ENCODE measurements around the gene TBX6.

Gene TBX6

DNA sequence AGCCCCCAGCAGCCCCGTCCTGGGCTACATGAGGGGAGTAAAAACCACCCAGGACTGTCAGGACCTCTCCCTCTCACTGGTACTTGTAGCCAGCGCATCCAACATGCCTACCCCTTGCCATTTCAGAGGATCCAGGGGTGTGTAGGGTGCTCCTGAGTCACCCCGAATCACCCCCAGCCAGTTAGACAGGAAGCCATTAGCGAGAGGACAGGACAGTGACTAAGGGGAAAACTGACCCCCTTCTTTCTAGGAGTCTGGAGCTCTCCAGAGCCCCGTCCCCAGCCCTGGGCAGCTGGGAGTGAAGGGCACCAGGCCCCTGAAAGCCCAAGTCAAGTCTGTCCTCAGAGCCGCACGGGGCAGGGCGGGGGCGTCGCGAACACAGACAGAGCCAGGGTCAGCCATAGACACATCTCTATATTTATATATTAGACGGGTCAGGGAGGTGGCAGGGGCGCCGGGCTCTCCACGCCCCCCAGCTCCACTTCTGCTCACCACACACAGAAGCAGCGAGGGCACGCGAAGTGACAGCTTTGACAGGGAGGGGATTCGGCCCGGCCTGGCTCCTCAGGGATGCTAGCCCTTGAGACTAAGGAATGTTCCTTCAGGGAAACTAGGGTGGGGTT lies 22.1 kb upstream of the TBX6 start:
- no peak for DNase-seq (ENCODE audit: low spot score)

DNA sequence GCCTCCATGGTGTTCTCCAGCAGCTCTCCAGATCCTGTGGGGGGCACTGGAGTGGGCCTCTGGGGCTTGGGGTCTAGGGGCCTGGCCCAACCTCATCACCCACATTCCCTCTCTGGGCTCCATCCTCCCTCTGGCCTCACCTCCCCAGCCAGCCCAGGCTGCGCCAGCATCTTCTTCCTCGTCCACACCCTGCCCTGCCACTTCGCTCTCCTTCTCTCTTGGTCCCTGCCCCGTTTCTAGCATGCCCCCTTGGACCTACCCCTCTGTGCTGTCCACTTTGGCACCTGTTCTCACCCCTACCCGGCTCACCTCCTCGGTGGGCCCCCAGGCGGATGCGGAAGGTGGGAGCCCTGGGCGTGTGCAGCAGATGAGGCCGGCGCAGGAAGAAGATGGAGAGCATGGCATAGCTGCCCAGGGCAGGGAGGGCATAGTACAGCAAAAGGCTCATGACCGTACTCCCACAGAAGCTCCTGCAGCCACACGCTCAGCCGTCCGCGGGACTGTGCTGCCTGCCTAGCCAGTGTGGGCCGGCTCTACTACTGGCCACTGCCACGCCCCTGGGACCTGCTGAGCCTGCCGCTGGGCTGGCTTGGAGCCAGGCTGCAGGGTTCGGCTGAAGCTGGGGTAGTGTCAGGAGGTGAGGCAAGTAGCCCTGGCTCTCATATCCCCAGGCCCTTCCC lies 21.4 kb upstream of the TBX6 start, which contains the start of gene GDPD3:
Gene GDPD3, minus strand, starts transcription at position 507 of the 680 bp plus-strand sequence. Its CDS starts 59 bp downstream, at position 448.
- DNase-seq (ENCODE audit: low spot score) = no peak

DNA sequence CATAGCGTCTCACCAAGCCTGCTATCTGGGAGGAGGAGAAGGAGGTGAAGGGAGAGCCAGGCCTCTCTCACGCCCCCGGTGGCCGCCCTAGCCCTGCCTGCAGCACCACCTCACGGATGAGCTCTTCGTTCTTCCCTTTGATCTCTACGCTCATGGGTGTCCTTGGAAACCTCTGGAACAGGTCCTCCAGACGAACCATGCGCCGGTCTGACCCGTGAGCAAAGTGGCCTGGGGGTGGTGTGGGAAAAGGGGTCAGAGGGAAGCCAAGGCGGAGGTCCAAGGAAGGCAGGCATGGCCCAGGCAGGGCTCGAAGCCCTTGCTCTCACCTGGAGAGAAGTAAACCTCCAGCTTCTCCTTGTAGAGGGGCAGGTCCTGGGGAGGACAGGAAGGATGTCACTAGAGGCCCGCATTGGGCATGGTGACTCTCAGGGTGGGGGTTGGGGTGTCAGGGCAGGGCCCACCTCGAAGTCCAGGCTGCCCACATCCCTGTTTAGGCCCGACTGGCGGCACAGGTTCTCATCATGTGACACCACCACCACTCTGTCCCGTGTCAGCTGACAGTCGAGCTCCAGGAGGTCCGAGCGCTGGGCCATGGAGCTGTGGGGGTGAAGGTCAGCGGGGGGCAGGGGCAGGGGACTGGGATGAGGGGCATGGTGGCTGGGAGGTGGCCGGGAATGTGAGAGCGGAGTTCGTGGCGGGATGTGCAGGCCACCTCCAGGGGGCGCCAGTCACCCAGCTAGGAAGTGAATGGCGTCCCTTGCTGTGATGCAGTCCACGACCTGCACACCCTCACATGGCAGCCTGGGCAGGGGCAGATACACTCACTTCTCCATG lies 20.7 kb upstream of the TBX6 start:
- DNase-seq (ENCODE audit: low spot score) = peak; percentile 52

DNA sequence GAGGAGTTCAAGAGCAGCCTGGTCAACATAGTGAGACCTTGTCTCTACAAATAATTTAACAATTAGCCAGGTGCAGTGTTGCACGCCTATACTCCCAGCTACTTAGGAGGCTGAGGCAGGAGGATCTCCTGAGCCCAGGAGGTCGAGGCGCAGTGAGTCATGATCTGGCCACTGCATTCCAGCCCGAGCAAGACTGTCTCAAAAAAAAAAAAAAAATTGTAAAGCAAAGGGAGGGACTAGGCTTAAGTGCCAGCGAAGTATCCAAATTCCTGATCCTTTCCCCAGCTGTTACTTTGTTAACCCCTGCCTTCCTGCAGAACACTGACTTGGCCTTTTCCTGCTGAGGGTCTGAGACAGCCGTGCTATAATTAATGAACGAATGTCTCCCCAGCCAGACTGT lies 18.9 kb upstream of the TBX6 start:
- DNase-seq (ENCODE audit: low spot score) = no peak

DNA sequence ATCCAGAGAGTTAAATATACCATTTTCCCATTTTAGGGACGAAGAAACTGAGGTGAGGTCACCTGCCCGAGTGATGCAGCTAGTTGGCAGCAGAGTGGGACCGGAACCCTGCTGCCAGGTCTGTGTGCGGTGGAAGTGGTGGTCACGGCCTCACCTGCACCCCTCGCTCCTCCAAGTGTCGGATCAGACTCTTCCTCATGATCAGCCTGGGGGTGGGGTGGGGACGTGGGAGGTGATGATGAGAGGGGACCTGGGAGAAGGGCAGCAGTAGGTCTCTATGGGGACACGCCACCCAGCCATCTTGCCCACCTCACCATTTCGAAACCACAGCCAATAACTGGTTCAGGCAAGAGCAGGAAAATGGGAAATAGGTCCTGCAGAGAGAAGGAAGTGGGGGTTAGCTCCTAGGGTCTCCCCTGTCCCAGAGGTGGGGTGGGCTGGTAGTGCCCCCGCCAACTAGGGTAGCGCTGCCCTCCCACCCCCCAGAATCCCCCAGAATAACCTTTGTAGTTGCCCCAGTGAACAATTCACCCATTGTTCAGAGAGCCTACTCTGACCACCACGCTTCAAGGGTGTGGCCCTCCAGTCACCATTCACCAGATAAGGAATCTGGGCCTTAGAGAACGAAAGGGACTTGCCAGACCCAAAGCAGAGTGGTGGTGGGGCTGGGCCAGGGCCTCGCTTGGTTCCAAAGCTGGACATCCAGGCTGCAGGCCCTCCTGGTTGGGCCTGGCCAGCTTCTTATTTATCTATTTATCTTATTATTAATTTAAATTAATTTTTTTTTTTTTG lies 16.5 kb upstream of the TBX6 start:
- no peak for DNase-seq (ENCODE audit: low spot score)

DNA sequence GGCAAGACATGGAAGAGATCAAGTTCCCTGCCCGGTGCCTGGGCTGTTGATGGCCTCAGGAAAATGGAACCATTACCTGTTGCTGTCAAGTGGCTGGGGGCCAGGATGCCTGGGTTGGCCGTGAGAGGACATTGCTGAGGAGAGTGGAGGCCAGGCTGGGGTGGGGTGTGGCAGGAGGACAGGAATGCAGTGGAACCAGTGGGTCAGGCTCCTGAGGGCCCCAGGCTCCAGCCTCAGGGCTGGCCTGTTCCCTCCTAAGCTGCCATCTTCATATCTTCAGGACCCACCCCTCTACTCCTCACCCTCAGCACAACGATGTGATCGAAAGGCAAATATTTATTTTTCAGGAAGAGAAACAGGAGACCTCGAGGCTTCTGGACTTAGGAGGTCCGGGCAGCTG lies 12.8 kb upstream of the TBX6 start:
- DNase-seq (ENCODE audit: low spot score) = no peak

DNA sequence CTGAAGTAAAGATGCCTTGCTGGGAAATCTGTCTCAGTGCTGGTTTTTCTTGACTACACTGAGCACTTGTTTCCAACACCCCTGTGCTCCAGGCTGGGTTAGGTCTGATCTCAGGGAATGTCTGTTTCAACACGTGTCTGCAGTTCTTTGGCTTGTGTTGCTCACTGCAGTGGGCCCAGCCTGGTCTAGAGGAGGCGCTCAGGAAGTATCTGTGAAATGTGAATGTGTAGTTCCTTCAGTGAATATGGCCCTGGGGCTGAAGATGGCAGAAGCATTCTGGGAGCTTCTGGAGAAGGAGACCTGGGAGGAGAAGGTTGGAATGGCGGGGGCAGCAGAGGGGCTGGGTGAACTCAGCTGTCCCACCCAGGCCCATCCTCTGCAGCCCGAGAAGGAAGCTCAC lies 12.4 kb upstream of the TBX6 start:
- DNase-seq (ENCODE audit: low spot score) = no peak

DNA sequence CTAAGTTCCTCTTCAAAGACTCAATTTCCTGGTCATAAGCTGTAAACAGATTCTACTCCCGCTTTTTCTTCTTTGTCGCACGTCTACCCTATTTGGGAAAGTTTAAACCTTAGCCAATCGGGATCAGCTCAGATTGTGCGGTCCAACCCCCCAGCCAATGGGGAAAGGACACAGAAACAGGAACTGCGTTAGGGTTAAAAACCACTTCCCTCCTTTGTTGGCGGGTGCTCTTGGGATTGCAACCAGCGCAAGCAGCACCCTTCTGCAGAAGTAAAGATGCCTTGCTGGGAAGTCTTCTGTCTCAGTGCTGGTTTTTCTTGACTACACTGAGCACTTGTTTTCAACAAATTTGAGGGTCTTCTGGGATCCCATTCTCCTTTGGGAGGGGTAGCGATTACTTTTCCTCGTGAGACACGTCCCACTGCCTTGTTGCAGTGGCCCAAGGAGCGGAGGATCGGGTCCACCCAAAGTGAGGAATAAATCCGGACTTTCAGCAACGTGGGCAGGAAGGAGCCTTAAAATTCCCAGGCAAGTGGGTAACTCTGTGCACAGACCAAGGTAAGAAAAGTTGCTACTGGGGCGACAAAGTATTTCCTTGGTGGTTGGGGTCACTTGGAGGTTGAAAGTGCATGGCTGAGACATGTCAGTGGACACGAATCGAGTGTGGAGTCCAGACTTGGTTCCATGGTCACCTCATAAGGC lies 5.3 kb upstream of the TBX6 start:
- DNase-seq (ENCODE audit: low spot score) = no peak

DNA sequence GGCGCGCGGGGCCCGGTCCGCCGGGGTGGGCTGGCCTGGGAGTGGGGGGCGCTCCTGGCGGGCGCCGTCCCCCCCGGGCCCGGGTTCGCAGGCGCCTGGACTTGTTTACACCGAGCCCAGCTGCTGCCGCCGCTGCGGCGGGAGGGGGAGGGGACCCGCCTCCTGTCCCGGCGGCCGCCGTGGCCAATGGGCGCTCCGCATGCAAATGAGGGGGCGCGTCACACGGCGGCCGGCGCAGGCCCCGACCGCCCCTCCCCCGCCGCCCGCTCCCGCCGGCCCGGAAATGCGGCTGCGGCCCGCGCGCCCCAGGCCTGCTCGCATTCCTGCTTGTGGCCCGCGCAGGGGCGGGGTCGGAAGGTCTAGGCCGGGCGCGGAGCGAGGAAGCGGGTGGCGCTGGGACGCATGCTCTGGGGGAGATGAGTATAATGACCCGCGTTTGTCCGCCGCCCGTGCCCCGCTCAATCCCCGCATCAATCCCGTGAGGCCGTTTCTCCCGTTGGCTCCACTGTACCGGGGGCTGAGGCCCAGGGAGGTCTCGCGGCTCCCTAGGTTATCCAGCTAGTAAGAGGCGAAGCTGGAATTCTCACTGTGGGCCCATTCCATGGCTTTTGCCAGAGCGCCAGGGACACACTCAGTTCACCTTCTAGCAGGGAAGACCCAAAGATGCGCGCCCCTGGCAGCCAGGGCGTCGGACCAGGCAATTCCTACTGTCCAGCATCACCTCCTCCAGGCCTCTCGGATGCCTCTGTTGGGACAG lies 4.6 kb upstream of the TBX6 start, which contains the start of gene YPEL3:
Gene YPEL3, minus strand, starts transcription at position 109 of the 757 bp plus-strand sequence. CDS start 731 bp downstream, outside the sequence.
- peak; percentile 94 for DNase-seq (ENCODE audit: low spot score)

DNA sequence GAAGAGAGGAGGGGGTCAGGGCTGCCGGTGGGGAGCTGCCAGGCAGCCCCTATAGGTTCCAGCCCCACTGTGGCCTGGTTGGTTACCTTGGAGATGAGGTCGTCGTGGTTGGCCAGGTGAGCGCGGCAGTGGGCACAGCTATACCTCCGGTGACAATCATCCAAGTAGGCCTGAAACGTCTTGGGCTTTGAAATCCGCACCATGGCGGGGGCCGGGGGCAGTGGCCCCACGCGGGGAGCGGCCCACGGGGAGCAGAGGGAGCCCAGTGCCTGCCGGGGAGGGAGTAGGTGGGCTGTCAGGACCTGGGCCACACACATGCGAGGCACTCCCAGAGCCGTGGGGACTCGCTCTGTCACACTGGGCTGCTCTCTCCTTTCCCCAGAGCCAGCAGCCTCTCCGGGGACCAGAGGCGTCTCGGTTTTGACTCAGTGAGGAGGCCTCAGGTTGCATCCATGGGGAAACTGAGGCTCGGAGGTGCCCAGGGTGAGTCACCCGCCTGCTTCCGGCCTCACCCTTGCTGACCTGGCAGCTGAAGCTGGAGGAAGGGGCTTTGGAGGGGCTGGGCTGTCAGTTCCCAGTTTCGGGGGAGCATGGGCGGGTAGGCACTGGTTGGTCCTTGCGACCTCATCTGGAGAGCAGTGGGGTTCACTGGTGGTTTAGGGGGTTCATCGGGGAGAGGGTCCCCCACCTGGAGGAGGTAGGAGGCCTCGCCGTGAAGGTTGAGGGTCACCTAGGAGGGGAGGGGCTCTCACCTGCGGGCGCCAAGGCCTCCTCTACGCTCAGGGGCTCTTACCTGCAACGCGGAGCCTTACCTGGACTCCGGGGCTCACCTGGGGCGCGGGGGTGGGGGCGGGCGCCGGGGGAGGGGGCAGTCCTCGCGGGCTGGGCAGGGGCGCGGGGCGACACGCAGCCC lies 3.7 kb upstream of the TBX6 start:
- DNase-seq (ENCODE audit: low spot score) = no peak

DNA sequence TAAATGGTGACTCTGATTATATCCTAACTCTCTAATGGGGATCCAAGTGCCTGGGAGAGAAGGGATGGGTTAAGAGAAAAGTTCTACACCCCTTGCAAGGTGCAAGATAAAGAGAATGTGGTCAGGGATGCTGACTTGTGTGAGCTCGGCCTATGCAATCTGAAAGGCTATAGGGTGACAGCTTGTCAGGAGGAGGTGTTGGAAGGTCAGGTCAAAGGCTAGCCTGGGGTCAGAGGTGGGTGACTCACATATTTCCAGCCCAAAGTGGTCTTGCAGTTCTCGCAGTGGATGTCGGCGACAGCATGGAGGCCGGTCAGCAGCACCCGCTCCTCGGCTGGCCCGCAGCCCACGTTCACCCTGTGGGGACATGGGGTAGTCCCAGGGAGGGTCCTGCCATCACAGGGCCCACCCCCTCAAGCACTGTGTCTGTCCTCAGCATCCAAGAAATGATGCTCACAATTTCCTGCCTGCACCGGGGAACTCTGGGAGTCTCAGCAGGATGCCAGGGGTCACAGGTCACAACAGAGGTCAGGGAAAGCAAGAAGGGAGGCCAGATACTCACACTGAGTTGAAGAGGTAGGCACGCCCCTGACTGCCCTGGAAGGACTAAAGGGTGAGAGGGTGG lies 2.9 kb upstream of the TBX6 start:
- no peak for DNase-seq (ENCODE audit: low spot score)

DNA sequence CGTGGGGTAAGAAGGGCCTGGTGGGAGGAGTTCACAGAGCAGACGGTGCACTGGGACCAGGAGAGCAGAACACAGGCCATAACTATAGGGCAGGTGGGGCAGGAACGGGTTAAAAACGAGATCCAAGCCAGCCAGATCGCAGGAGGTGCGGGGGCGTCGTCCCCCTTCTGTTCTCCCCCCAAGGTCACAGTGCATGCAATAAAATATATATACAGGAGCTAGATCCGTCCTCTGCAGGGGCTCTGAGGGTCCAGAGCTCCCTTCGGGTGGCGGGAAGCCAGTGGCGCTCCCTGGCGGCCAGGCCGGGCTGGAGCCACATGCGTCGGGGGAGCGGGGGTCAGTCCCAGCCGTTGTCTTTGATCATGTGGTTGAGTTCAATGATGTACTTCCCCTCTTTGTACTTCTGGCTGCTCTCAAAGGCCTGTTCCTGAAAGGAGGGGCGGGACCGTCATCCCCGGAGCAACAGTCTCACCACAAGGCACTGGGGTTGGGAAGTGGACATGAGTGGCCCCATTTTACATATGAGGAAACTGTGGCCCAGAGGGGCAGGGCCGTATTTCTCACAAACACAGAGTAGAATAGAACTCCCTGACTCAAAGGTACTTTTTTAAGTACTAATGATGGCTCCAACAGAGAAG lies 768 bp upstream of the TBX6 start:
- DNase-seq (ENCODE audit: low spot score) = peak; percentile 91

DNA sequence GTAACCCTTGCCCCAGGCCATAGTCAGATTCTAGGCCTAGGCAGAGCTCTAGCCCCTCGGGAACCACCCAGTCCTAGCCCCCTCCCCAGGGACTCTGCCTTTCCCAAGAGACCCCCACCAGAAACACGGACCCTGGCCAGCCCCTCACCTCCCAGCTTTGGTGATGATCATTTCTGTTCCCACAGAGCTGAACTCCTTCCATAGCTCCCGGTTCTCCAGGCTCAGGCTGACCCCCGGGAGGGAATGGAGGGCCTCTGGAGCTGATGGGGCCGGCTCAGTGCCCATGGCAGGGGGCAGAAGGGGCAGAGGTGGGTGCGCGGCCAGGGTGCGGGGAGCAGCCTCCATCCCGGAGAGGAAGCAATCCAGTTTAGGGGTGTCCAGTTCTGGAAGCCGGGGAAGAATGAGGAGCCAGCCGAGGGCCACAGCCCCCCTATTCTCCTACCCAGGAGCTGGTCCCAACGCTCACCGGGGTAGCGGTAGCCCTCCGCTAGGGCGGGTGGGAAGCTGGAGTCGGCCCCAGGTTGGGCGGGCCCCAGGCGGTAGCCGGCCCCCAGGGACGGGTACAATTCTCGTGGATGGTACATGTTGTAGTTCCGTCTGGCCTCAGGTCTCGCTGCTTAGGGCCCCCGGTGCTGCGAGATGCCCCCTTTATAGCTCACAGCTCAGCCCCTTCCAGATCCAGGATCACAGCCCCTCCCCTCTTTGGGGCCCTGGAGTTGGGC lies 953 bp downstream of the TBX6 start:
- no peak for DNase-seq (ENCODE audit: low spot score)

DNA sequence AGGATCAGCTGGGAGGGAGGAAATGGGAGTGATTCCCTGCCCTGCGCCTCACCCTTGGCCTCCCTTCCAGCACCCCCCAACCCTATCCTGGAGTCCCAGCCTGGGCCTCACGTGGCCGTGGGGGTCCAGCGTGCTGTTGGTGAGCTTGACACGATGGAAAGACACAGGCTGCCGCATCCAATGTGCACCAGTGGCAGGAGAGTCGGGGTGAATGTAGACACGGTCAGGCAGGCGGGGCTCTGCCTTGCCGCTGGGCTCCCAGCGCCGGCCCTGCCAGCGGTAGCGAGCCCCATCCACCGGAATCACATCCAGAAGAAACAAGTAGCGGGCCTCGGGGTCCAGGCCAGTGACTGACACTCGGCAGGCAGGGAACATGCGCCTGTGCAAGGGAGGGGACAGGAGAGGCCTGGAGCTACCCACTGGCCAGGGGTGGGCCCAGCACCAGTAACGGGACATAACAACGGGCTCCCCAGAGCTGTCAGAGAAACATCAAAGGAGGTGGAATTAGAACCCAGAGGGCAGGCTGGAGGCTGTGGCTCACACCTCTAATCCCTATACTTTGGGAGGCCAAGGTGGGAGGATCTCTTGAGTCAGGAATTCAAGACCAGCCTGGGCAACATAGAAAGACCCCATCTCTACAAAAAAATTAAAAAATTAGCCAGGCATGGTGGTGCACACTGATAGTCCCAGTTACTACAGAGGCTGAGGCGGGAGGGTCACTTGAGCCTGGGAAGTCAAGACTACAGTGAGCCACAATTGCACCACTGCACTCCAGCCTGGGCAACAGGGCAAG lies 2.7 kb downstream of the TBX6 start:
- no peak for DNase-seq (ENCODE audit: low spot score)

DNA sequence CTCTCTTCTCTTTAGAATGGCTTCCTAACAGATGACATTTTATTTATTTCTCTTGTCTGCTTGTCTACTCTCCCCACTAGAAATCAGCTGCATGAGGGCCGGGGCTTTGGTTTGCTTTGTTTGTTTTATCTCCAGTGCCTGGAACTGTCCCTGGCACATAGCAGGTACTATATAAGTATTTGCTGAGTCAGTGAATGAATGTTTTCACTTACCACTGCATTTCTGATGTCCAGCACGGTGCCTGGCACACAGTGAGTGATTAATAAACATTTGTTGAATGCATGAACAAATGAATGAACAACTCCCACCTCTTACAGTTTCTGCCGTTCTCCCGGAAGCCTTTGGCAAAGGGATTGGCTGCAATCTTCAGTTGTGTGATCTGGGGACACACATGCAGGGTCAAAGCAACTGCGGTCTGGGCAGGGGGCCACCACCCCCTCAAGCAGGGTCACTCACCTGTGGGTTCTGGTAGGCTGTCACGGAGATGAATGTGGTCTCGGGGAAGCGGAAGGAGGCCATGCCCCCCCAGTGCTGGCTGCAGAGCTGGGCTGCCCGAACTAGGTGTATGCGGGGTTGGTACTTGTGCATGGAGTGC lies 3.4 kb downstream of the TBX6 start:
- DNase-seq (ENCODE audit: low spot score) = no peak

DNA sequence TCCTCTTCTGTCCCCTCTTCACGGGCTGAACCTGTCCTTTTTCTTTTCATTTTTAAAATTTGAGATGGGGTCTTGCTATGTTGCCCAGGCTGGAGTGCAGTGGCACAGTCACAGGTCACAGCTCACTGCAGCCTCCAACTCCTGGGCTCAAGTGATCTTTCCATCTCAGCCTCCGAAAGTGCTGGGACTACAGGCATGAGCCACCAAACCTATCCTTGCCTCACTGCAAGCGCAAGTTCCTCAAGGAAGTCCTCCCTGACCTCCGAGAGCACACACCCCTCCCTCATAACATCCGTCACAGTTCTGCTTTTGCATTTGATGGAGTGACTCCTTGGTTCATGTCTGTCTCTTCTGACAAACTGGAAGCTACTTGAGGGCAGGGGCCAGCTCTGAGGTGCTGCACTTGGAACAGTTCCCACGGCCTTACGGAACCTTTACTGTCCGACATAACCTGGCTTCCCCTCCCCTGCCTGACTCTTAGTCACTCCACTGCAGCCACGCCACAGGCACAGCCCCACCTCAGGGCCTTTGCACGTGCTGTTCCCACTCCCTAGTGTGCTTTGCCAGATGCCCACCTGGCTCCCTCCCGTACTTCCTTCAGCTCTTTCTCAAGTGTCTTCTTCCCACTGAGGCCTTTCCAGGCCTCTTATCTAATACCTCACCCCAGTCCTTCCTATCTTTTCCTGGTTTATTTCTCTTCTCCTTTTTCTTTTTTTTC lies 4.4 kb downstream of the TBX6 start:
- DNase-seq (ENCODE audit: low spot score) = no peak

Measured in Ammon's horn (tissue), 1 donor.